ENCODE data around the gene KAZALD1. TPM values are rescaled to one million over a fixed set of nuclear protein-coding genes. Genes with fewer than 3 reads are reported as not detected.

KAZALD1 gene
- 2.0 to 3.4 TPM (median 3.1 TPM) in 5 replicates for total RNA-seq (2022; extraction: Qiagen RNA extraction)

GRCh38 chr10:101061624-101062231 lies at the start of gene KAZALD1:
Gene KAZALD1 (plus strand): TSS chr10:101061989. CDS start chr10:101062593, 604 bp downstream.

GRCh38 chr10:101031128-101031795 lies 30.5 kb upstream of the KAZALD1 start, which contains the start of the genes PDZD7 and SFXN3:
Gene PDZD7 (minus strand): TSS chr10:101031129. CDS start chr10:101030219, 910 bp downstream.
Gene SFXN3 (plus strand): TSS chr10:101031234. CDS start chr10:101034695, 3,461 bp downstream.

Other genes starting within 250 kb of the KAZALD1 start
- gene SLF2, start 149.0 kb upstream of the KAZALD1 start, total RNA-seq (2022; extraction: Qiagen RNA extraction), result 8.2 to 9.1 TPM (median 8.9 TPM) in 5 replicates
- 6.5 to 8.0 TPM (median 7.4 TPM) in 5 replicates for gene SEMA4G, start 92.5 kb upstream of the KAZALD1 start, total RNA-seq (2022; extraction: Qiagen RNA extraction)
- gene MRPL43, start 74.5 kb upstream of the KAZALD1 start, total RNA-seq (2022; extraction: Qiagen RNA extraction), result 72.7 to 102 TPM (median 95.3 TPM) in 5 replicates
- gene TWNK, start 74.4 kb upstream of the KAZALD1 start, total RNA-seq (2022; extraction: Qiagen RNA extraction), result 34.6 to 41.4 TPM (median 37.0 TPM) in 5 replicates
- 28.7 to 41.3 TPM (median 39.6 TPM) in 5 replicates for gene LZTS2, start 62.2 kb upstream of the KAZALD1 start, total RNA-seq (2022; extraction: Qiagen RNA extraction)
- gene PDZD7, start 30.9 kb upstream of the KAZALD1 start, total RNA-seq (2022; extraction: Qiagen RNA extraction), result 0.64 to 1.5 TPM (median 1.1 TPM) in 5 replicates
- 41.6 to 48.3 TPM (median 45.5 TPM) in 5 replicates for gene SFXN3, start 30.8 kb upstream of the KAZALD1 start, total RNA-seq (2022; extraction: Qiagen RNA extraction)
- gene TLX1, start 69.3 kb downstream of the KAZALD1 start, total RNA-seq (2022; extraction: Qiagen RNA extraction), result not detected in 5 replicates
- gene LBX1, start 167.5 kb downstream of the KAZALD1 start, total RNA-seq (2022; extraction: Qiagen RNA extraction), result not detected in 5 replicates

Data from A549 treated with AZD2906 at 1 μM for 4 hours (cell line).